Liver (tissue), 9 donors: Measurements from ENCODE around the gene TANC1. TPM values are rescaled to one million over a fixed set of nuclear protein-coding genes. Genes with fewer than 3 reads are reported as not detected.

Experiments
- DNase-seq: peaks from one replicate; pipeline ENCODE4 v3.0.0-alpha.2; 2017; ENCODE audit warnings: low spot score
- H3K27ac ChIP-seq, 2 donors: one replicate each; pipeline ENCODE4 v1.7.0; 2013; ENCODE audit warnings: inconsistent platforms in 2 of 2, low read length in 2 of 2, control low read depth in 1 of 2, low read depth in 1 of 2, mild to moderate bottlenecking in 1 of 2
- H3K27me3 ChIP-seq, 4 donors: one replicate each; pipeline versions ENCODE4 v1.6.1 to v1.7.0; 2013; ENCODE audit warnings: low read length in 3 of 4, inconsistent platforms in 1 of 4, mild to moderate bottlenecking in 1 of 4, moderate library complexity in 1 of 4; ENCODE audit not compliant: control insufficient read depth in 4 of 4, insufficient read depth in 4 of 4
- H3K36me3 ChIP-seq, 4 donors: one replicate each; pipeline versions ENCODE4 v1.6.1 to v1.7.0; 2013; ENCODE audit warnings: low read length in 3 of 4, mild to moderate bottlenecking in 3 of 4, low read depth in 1 of 4, moderate library complexity in 1 of 4; ENCODE audit not compliant: control insufficient read depth in 4 of 4, insufficient read depth in 3 of 4
- H3K4me1 ChIP-seq, 4 donors: one replicate each; pipeline versions ENCODE4 v1.6.1 to v1.7.0; 2013; ENCODE audit warnings: low read length in 3 of 4, mild to moderate bottlenecking in 3 of 4, moderate library complexity in 1 of 4; ENCODE audit not compliant: control insufficient read depth in 4 of 4, insufficient read depth in 4 of 4
- H3K4me3 ChIP-seq, 3 donors: one replicate each; pipeline versions ENCODE4 v1.6.1 to v1.7.0; 2013; ENCODE audit warnings: low read length in 3 of 3, control low read depth in 1 of 3, low read depth in 1 of 3, mild to moderate bottlenecking in 1 of 3
- H3K9ac ChIP-seq, 2 donors: one replicate each; pipeline ENCODE4 v1.7.0; 2013; ENCODE audit warnings: low read length in 2 of 2, mild to moderate bottlenecking in 2 of 2, moderate library complexity in 2 of 2, control low read depth in 1 of 2, low read depth in 1 of 2
- H3K9me3 ChIP-seq, 4 donors: one replicate each; pipeline versions ENCODE4 v1.6.1 to v1.7.0; 2013; ENCODE audit warnings: low read length in 3 of 4; ENCODE audit not compliant: control insufficient read depth in 4 of 4
- ATF3 ChIP-seq: IDR thresholded peaks from 2 replicates; pipeline ENCODE4 v1.6.1; 2016; ENCODE audit warnings: antibody characterized with exemption
- FOXA2 ChIP-seq: IDR thresholded peaks from 2 replicates; pipeline ENCODE4 v1.6.1; 2016; ENCODE audit warnings: antibody characterized with exemption
- HNF4A ChIP-seq, 2 donors: conservative IDR thresholded peaks; 2 replicates each; pipeline ENCODE4 v1.6.1; 2016; ENCODE audit warnings: antibody characterized with exemption in 2 of 2, mild to moderate bottlenecking in 2 of 2
- HNF4G ChIP-seq: IDR thresholded peaks from 2 replicates; pipeline ENCODE4 v1.6.1; 2016; ENCODE audit warnings: antibody characterized with exemption
- JUND ChIP-seq, 2 donors: IDR thresholded peaks; 2 replicates each; pipeline ENCODE4 v1.6.1; 2016; ENCODE audit warnings: antibody characterized with exemption in 2 of 2
- NR2F2 ChIP-seq: IDR thresholded peaks from 2 replicates; pipeline ENCODE4 v1.6.1; 2016; ENCODE audit warnings: antibody characterized with exemption
- TAF1 ChIP-seq: conservative IDR thresholded peaks from 2 replicates; pipeline ENCODE4 v1.6.1; 2016; ENCODE audit warnings: antibody characterized with exemption, mild to moderate bottlenecking
- ZBTB33 ChIP-seq: IDR thresholded peaks from 2 replicates; pipeline ENCODE4 v1.6.1; 2016; ENCODE audit warnings: antibody characterized with exemption
- WGBS: extraction: QIAGEN DNeasy Blood & Tissue Kit; methylation state at CpG from one replicate; pipeline ENCODE4 v1.1.7; 2013; 5-methylcytosine and 5-hydroxymethylcytosine counted together
- polyA plus RNA-seq, 2 donors: library from polyadenylated mRNA; stranded (reverse) in 1 of 2; unstranded in 1 of 2; fragments of 200-250 nt in 1 of 2; fragments of >200 nt in 1 of 2; fragmentation: Nextera tagmentation in 1 of 2; extraction: Ambion mirVana in 1 of 2; gene quantifications; one replicate each; pipeline versions ENCODE4 v1.2.1 to v1.2.3, GENCODE V29; 2013 to 2015
- total RNA-seq, 2 donors: library from RNA; depleted of rRNA; stranded (reverse); fragments of >200 nt; gene quantifications; one replicate each; pipeline ENCODE4 v1.2.3, GENCODE V29; 2014
- TF ChIP-seq, protein P1 (sequence below): IDR thresholded peaks from 2 replicates; pipeline ENCODE4 v1.6.1; 2016; ENCODE audit warnings: antibody characterized with exemption, mild to moderate bottlenecking
- donor health status: healthy.
- donor health status: healthy.
- donor health status: healthy.
- donor health status: healthy.
- donor health status: healthy.

Gene TANC1
- total and polyA plus RNA-seq, 4 donors: 3.7 to 17.7 (median 5.2) TPM

DNA sequence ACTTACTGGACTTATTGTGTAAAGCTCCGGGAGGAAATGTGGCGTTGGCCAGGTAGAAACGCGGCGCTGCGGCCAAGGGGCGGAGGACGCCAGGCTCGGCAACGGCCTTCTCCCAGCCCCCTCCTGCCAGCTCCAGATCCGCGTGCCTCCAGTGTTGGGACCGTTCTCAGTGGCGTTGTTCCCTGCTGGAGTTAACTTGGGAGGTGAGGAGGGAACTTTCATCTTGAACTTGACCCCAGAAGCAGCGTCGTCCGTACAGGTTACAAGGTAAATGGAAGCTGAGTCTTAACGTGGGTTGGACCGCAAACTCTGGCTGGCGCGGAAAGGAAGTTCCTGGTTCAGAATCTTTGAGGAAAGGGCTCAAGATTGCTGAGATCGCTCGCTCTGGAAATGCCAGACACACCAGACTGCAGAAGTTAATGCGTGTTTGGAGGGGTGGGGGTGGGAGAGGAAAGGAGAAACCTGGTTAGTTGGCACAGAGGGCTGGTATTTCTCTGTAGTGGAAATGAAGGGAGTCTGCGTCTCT, 1.3 kb downstream of the TANC1 start:
- 3% methylated on average over 25 of the region's 25 CpGs for WGBS
- Histone ChIP-seq H3K27ac (peak overlapping the region; percentile 74 to 82), H3K9me3 (no peaks in the 10 kb centered on the region), H3K9ac (peak overlapping the region; percentile 79 to 87), H3K36me3 (no peaks in the 10 kb centered on the region), H3K4me1 (peaks cover 0 to 22% (median 9%) of the 10 kb centered on the region in 4 donors), H3K27me3 (no peaks in the 10 kb centered on the region), H3K4me3 (peak overlapping the region; percentile 90 to 98 (median 96))
- DNase-seq: peak; percentile 47
- TF ChIP-seq TAF1 (no peak), JUND (IDR thresholded peaks at IDR 0.05) (no peak), HNF4A (conservative IDR thresholded peaks at IDR 0.05) (peak in 1 of 2 donors; percentile 12), HNF4G (no peak)
- TF ChIP-seq, protein P1, sequence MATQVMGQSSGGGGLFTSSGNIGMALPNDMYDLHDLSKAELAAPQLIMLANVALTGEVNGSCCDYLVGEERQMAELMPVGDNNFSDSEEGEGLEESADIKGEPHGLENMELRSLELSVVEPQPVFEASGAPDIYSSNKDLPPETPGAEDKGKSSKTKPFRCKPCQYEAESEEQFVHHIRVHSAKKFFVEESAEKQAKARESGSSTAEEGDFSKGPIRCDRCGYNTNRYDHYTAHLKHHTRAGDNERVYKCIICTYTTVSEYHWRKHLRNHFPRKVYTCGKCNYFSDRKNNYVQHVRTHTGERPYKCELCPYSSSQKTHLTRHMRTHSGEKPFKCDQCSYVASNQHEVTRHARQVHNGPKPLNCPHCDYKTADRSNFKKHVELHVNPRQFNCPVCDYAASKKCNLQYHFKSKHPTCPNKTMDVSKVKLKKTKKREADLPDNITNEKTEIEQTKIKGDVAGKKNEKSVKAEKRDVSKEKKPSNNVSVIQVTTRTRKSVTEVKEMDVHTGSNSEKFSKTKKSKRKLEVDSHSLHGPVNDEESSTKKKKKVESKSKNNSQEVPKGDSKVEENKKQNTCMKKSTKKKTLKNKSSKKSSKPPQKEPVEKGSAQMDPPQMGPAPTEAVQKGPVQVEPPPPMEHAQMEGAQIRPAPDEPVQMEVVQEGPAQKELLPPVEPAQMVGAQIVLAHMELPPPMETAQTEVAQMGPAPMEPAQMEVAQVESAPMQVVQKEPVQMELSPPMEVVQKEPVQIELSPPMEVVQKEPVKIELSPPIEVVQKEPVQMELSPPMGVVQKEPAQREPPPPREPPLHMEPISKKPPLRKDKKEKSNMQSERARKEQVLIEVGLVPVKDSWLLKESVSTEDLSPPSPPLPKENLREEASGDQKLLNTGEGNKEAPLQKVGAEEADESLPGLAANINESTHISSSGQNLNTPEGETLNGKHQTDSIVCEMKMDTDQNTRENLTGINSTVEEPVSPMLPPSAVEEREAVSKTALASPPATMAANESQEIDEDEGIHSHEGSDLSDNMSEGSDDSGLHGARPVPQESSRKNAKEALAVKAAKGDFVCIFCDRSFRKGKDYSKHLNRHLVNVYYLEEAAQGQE: no peak

- DNase-seq: no peak
- Histone ChIP-seq H3K27ac (peak overlapping the region; percentile 74 to 82), H3K4me3 (peak overlapping the region; percentile 90 to 98 (median 96)), H3K36me3 (no peaks in the 10 kb centered on the region), H3K4me1 (peaks cover 0 to 22% (median 9%) of the 10 kb centered on the region in 4 donors), H3K27me3 (no peaks in the 10 kb centered on the region), H3K9me3 (no peaks in the 10 kb centered on the region), H3K9ac (peak overlapping the region; percentile 79 to 87)
- WGBS: 45% methylated on average over 3 of the region's 3 CpGs
- no peak for TF ChIP-seq ATF3
- no peak for TF ChIP-seq ZBTB33
- TF ChIP-seq NR2F2: peak; percentile 9
- TF ChIP-seq FOXA2: no peak
These were observed 1.9 kb downstream of the TANC1 start for GRCh38 chr2:158970241-158970751.

- Histone ChIP-seq H3K27ac (no peak overlapping the region), H3K9me3 (no peaks in the 10 kb centered on the region), H3K4me3 (no peak overlapping the region), H3K36me3 (no peaks in the 10 kb centered on the region), H3K4me1 (peaks cover 0 to 17% (median 6%) of the 10 kb centered on the region in 4 donors), H3K9ac (no peak overlapping the region), H3K27me3 (no peaks in the 10 kb centered on the region)
- DNase-seq: no peak
- TF ChIP-seq ZBTB33 (no peak), NR2F2 (no peak)
- 83% methylated on average over 8 of the region's 8 CpGs for WGBS
These were observed 4.9 kb downstream of the TANC1 start for GRCh38 chr2:158973116-158973956.
